Measurements from ENCODE around the gene PNPLA6. TPM values are rescaled to one million over a fixed set of nuclear protein-coding genes. Genes with fewer than 3 reads are reported as not detected.
A peak's percentile ranks its signal among the peaks of the same experiment; 100 is the strongest.

Gene PNPLA6
- total and polyA plus RNA-seq, 10 of the 15 experiments (the other 5 are each of a cell fraction or from before 2014, with no cell fraction given): 0.95 to 105 (median 40.0) TPM

DNA sequence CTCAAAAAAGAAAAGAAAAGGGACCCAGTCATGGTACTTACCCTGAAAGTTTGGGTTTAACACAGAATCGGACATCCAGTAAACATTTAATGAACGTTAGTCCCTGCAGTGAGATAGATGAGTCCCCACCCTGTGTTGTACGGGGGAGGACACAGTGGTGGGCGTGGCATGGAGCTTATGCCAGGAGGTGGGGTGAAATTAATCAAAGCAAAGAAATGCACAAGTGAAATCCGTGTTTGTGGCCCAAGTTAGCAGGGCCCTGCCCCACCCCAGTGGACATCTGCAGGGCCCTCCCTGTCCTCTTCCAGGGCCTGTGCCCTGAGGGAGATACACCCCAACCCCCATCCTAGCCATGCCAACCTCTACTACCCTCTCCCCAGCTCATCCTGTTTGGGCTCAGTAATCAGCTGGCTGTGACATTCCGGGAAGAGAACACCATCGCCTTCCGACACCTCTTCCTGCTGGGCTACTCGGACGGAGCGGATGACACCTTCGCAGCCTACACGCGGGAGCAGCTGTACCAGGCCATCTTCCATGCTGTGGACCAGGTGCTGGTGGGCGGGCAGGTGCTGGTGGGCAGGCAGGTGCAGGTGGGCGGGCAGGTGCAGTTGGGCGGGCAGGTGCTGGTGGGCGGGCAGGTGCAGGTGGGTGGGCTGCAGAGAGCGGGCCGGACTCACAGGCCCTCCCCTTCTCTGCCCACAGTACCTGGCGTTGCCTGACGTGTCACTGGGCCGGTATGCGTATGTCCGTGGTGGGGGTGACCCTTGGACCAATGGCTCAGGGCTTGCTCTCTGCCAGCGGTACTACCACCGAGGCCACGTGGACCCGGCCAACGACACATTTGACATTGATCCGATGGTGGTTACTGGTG lies 9.2 kb upstream of the PNPLA6 start:
- ATAC-seq: no peak
- RAD21 ChIA-PET (ENCODE audit: unreplicated experiment): interaction anchor here (0.5 kb wide), 1 partner anchor 748 kb away, joined by 3 read pairs; no protein-coding TSS in a partner anchor
- POLR2A ChIA-PET: no interaction called here

DNA sequence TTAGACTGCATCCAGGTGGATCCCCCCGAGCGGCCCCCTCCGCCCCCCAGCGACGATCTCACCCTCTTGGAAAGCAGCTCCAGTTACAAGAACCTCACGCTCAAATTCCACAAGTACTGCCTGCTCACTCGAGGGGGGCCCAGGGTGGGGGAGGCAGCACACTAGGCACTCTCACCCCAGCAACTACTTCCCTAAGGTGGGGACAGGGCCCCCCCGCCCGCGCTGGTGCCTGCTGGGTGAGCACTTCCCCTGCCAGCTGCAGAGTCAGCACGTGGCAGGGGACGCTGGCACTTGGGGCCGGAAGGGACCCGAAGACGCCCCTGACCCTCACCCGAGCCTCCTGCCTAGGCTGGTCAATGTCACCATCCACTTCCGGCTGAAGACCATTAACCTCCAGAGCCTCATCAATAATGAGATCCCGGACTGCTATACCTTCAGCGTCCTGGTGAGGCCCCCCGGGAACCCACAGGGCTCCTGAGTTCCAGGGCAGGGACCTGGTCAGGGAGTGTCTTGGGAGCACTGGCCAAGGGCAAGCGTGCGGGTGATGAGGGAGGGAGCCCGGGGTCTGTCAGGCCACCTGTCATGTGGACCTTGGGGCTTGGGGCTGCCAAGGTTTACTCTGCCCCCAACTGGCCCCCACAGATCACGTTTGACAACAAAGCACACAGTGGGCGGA lies 7.9 kb upstream of the PNPLA6 start:
- TF ChIP-seq GABPA (IDR thresholded peaks at IDR 0.05; ENCODE audit: low read depth) (no peak), POLR2A (IDR thresholded peaks at IDR 0.05; ENCODE audit: low read depth, low read length) (peak; percentile 22; the same call in 1 of the 2 replicates), HDGF (IDR thresholded peaks at IDR 0.05) (no peak)
- in situ Hi-C loops (cut with MboI) (no loop called here), intact Hi-C loops (cut with micrococcal nuclease; ENCODE audit: unreplicated experiment) (no loop called here)
- ChIA-PET POLR2A (no interaction called here), SMC1A (ENCODE audit: uncharacterized antibody, unreplicated experiment) (no interaction called here), RAD21 (ENCODE audit: unreplicated experiment) (no interaction called here), CTCF (no interaction called here)
- H3K9ac ChIP-seq (ENCODE audit: control insufficient read depth, insufficient read depth, low read length): no peak overlapping the region
- H3K4me3 ChIP-seq: no peak overlapping the region
- no peak overlapping the region for H2AFZ ChIP-seq (ENCODE audit: control insufficient read depth, low read depth, low read length)
- no peak for ATAC-seq
- H3K4me1 ChIP-seq (ENCODE audit: control insufficient read depth, insufficient read depth, low read length): peaks cover 4% of the 10 kb centered on the region; the same call in 1 of the 2 replicates
- H4K20me1 ChIP-seq (ENCODE audit: control insufficient read depth, insufficient read depth): no peaks in the 10 kb centered on the region
- H3K36me3 ChIP-seq (ENCODE audit: control insufficient read depth in 2 of 2, insufficient read depth in 2 of 2, low read length in 1 of 2): no peaks in the 10 kb centered on the region; a peak in 1 of 4 replicates
- no peak overlapping the region for H3K27ac ChIP-seq (ENCODE audit: control insufficient read depth, insufficient read depth)
- H3K4me2 ChIP-seq (ENCODE audit: control insufficient read depth, insufficient read depth): no peak overlapping the region
- no peaks in the 10 kb centered on the region for H3K9me3 ChIP-seq (replicated peaks; ENCODE audit: control insufficient read depth, insufficient read depth, low read length)
- WGBS (ENCODE audit: insufficient coverage, insufficient replicate concordance, low lambda C conversion rate, missing lambda C conversion rate): 73% methylated on average over 22 of the region's 25 CpGs
- BruUV-seq (replicated peaks): no TSS peak
- no peak for DNase-seq (ENCODE audit: low read depth, low spot score)
- no peak for FAIRE-seq
- no peaks in the 10 kb centered on the region for H3K27me3 ChIP-seq (replicated peaks in 1 of 2; ENCODE audit: control insufficient read depth in 2 of 2, insufficient read depth in 2 of 2, low read length in 1 of 2)
- no peaks in the 10 kb centered on the region for H3K79me2 ChIP-seq (ENCODE audit: control insufficient read depth, insufficient read depth, low read length)

More for the DNA sequence above, 9.2 kb upstream of the PNPLA6 start:
- in situ Hi-C loops (cut with MboI) (no loop called here), intact Hi-C loops (cut with micrococcal nuclease; ENCODE audit: unreplicated experiment) (no loop called here)
- Histone ChIP-seq H3K27ac (ENCODE audit: control insufficient read depth, insufficient read depth) (no peak overlapping the region), H3K27me3 (replicated peaks in 1 of 2; ENCODE audit: control insufficient read depth in 2 of 2, insufficient read depth in 2 of 2, low read length in 1 of 2) (no peaks in the 10 kb centered on the region), H3K9ac (ENCODE audit: control insufficient read depth, insufficient read depth, low read length) (no peak overlapping the region), H3K79me2 (ENCODE audit: control insufficient read depth, insufficient read depth, low read length) (no peaks in the 10 kb centered on the region), H3K4me1 (ENCODE audit: control insufficient read depth, insufficient read depth, low read length) (peaks cover 4% of the 10 kb centered on the region; the same call in 1 of the 2 replicates), H2AFZ (ENCODE audit: control insufficient read depth, low read depth, low read length) (no peak overlapping the region), H4K20me1 (ENCODE audit: control insufficient read depth, insufficient read depth) (no peaks in the 10 kb centered on the region), H3K36me3 (ENCODE audit: control insufficient read depth in 2 of 2, insufficient read depth in 2 of 2, low read length in 1 of 2) (no peaks in the 10 kb centered on the region; a peak in 1 of 4 replicates), H3K9me3 (replicated peaks; ENCODE audit: control insufficient read depth, insufficient read depth, low read length) (no peaks in the 10 kb centered on the region), H3K4me3 (no peak overlapping the region), H3K4me2 (ENCODE audit: control insufficient read depth, insufficient read depth) (no peak overlapping the region)
- CTCF ChIA-PET: no interaction called here
- WGBS (ENCODE audit: insufficient coverage, insufficient replicate concordance, low lambda C conversion rate, missing lambda C conversion rate): 88% methylated on average over 28 of the region's 31 CpGs
- TSS peak; percentile 46 for BruUV-seq (replicated peaks)
- TF ChIP-seq YY1 (IDR thresholded peaks at IDR 0.05; ENCODE audit: low read depth, low read length) (no peak), NR2F1 (conservative IDR thresholded peaks at IDR 0.05) (no peak), TCF12 (IDR thresholded peaks at IDR 0.05; ENCODE audit: low read depth, low read length) (peak; percentile 57)
- TF ChIP-seq, protein P1, sequence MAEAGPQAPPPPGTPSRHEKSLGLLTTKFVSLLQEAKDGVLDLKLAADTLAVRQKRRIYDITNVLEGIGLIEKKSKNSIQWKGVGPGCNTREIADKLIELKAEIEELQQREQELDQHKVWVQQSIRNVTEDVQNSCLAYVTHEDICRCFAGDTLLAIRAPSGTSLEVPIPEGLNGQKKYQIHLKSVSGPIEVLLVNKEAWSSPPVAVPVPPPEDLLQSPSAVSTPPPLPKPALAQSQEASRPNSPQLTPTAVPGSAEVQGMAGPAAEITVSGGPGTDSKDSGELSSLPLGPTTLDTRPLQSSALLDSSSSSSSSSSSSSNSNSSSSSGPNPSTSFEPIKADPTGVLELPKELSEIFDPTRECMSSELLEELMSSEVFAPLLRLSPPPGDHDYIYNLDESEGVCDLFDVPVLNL (IDR thresholded peaks at IDR 0.05; ENCODE audit: low read depth, low read length): no peak
- no peak for DNase-seq (ENCODE audit: low read depth, low spot score)
- SMC1A ChIA-PET (ENCODE audit: uncharacterized antibody, unreplicated experiment): no interaction called here
- no peak for FAIRE-seq

All from GM12878 (cell line).